Stomach (tissue), 4 donors: Measurements from ENCODE around the gene ANGEL2.

Source experiments
- EP300 ChIP-seq: sonication (generic); formaldehyde crosslinking; IDR thresholded peaks from one replicate; pipeline ENCODE4 v1.6.1; 2017; ENCODE audit warnings: antibody characterized with exemption
- POLR2A ChIP-seq, 4 donors: fragments of 450-650 bp; IDR thresholded peaks; one replicate each; pipeline ENCODE4 v1.6.1; 2016; ENCODE audit warnings: antibody characterized with exemption in 4 of 4, control low read depth in 2 of 4, mild to moderate bottlenecking in 1 of 4, moderate library complexity in 1 of 4
- POLR2AphosphoS5 ChIP-seq, 3 donors: sonication (generic); formaldehyde crosslinking; IDR thresholded peaks; one replicate each; pipeline ENCODE4 v1.6.1; 2016; ENCODE audit warnings: antibody characterized with exemption in 3 of 3
- TF ChIP-seq, protein P1 (sequence below), 7 experiments: fragments of 450-650 bp in 4 of 7; fragments of 200-600 bp in 3 of 7; sonication (generic) in 3 of 7; IDR thresholded peaks; one replicate each; pipeline ENCODE4 v1.5.1; 2016 to 2019; ENCODE audit warnings: antibody characterized with exemption in 7 of 7, control low read depth in 2 of 7, mild to moderate bottlenecking in 1 of 7

DNA sequence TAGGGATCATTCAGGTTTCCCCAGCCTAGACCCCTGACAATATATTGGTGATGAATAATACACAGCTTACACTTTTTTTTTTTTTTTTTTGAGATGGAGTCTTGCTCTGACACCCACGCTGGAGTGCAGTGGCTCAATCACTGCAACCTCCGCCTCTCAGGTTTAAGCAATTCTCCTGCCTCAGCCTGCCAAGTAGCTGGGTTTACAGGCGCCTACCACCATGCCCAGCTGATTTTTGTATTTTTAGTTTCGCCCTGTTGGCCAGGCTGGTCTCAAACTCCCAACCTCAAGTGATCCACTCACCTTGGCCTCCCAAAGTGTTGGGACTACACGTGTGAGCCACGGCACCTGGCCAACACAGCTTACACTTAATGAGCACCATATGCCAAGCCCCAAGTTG is 58.1 kb downstream of the ANGEL2 start:
- TF ChIP-seq, protein P1, sequence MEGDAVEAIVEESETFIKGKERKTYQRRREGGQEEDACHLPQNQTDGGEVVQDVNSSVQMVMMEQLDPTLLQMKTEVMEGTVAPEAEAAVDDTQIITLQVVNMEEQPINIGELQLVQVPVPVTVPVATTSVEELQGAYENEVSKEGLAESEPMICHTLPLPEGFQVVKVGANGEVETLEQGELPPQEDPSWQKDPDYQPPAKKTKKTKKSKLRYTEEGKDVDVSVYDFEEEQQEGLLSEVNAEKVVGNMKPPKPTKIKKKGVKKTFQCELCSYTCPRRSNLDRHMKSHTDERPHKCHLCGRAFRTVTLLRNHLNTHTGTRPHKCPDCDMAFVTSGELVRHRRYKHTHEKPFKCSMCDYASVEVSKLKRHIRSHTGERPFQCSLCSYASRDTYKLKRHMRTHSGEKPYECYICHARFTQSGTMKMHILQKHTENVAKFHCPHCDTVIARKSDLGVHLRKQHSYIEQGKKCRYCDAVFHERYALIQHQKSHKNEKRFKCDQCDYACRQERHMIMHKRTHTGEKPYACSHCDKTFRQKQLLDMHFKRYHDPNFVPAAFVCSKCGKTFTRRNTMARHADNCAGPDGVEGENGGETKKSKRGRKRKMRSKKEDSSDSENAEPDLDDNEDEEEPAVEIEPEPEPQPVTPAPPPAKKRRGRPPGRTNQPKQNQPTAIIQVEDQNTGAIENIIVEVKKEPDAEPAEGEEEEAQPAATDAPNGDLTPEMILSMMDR (IDR thresholded peaks at IDR 0.05), result no peak
- no peak for TF ChIP-seq POLR2AphosphoS5 (IDR thresholded peaks at IDR 0.05)
- no peak for TF ChIP-seq POLR2A (IDR thresholded peaks at IDR 0.05)
- TF ChIP-seq EP300, result no peak
